Loucy (cell line): ENCODE data around the gene PDZD7.

Experiments used
- CTCF ChIP-seq: fragments of 200-600 bp; sonication (generic); conservative IDR thresholded peaks from 2 replicates; pipeline ENCODE4 v1.5.1; 2014; ENCODE audit warnings: mild to moderate bottlenecking, antibody characterized with exemption, low read length
- EZH2phosphoT487 ChIP-seq: fragments of 200-600 bp; IDR thresholded peaks from 2 replicates; pipeline ENCODE4 v1.6.1; 2018; ENCODE audit warnings: antibody characterized with exemption, mild to moderate bottlenecking, moderate library complexity, borderline replicate concordance

GRCh38 chr10:101075775-101076174, 44.8 kb upstream of the PDZD7 start:
- no peak for TF ChIP-seq EZH2phosphoT487
- TF ChIP-seq CTCF: no peak
